IPS-11a (cell line): Measurements from ENCODE around the gene ATP2C2.
"Not testable (repeated sequence)": the region's sequence is repeated elsewhere in the genome, so short reads cannot be mapped to it uniquely, and the experiment has no call there.

ENCODE experiments used
- H3K4me3 ChIP-seq: one replicate; pipeline ENCODE4 v1.5.1; 2013; ENCODE audit warnings: low read depth, low read length, control low read depth

The ATP2C2 gene

DNA sequence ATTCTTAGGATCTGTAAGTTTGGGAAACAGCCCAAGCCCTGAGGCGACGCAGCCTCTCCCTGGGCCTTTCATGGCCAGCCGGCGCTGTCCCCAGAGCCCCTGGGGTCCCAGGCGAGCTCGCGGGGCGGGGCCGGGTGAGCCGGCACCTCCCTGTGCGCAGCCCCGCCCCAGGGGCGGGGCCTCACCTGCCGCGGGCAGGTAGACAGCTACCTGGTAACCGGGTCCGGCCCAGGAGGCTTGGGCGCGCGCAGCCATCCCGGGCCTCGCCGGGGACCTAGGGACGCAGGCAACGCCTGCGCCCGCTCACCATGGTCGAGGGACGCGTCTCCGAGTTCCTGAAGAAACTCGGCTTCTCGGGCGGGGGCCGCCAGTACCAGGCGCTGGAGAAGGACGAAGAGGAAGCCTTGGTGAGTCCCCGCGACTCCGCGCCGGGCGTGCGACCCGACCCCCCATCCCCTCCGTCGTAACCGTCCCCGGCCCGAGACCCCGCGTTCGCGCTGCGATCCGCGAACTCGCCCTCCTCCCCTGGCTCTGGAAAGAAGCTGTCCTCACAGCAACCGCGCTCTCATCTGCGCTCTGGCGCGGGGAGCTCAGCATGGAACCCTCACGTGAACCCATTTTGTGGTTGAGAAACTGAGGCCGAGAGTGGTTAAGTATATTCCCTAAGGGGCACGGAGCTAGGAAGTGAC is at the start of gene ATP2C2:
Gene ATP2C2 (plus strand): TSS at position 231 of the 689 bp plus-strand sequence. CDS start 78 bp downstream, at position 309.
- peak within 1 kb of the TSS; percentile 52 for H3K4me3 ChIP-seq

DNA sequence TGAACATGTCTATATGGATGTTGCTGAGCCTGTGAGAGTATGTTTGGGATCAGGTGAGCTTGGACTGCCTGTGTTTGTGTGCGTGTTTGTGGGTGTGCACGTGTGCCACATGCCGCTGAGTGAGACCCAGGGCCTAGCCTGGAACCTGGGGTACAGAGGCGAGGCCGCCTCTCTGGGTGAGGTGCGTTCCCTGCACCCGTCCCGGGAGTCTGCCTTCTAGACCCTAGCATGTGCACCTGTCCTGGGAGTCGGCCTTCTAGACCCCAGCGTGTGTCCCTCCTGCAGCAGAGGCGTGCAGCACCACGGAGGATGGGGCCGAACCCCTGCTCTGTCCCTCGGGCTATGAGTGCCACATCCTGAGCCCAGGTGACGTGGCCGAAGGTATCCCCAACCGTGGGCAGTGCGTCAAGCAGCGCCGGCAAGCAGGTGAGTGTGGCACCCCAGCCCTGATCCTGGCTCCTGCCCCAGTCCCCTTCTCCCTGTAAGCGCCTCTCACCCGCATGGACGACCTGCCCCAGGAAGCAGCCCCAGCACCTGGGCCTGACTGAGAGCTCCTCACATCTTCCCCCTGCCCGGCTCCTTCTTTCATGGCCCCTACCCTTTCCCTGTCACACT is 49.1 kb upstream of the ATP2C2 start:
- no peak overlapping the region for H3K4me3 ChIP-seq

DNA sequence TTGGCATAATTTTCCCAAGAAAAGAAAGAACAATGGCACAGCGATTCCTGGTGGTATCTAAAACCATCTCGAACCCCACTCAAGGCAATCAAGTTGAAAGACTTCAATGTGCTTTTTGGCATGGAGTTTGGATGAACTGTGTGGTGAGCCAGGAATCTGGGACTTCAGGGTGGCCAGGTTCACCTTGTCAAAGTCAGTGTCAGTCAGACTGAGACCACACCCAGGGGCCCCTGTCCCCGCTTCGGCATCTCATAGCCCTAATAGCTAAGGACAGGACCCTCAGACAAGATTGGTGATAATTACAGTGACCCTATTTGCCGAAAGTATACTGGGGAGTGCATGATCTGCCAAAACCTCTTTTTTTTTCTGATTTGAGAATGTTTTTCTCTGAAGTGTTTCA is 47.8 kb upstream of the ATP2C2 start:
- no peak overlapping the region for H3K4me3 ChIP-seq

DNA sequence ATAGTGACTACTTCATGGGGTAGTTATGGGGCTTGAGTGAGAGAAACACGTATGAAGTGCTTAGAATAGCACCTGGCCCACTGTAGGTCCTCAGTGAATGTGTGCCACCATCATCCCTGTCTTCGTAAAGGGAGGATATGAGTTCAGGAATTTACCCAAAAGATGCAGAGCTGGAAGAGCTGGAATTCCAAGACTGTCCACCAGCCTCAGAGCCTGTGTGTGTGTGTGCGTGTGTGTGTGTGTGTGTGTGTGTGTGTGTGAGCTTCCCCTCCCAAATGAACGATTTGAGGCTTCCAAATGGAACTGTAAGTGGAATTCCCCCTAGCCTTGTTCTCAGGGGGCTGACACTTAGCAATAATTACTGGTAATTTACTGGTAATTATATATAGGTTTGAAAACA is 46.4 kb upstream of the ATP2C2 start:
- no peak overlapping the region for H3K4me3 ChIP-seq

- no peak overlapping the region for H3K4me3 ChIP-seq
Observed at GRCh38 chr16:84322749-84323148, 45.6 kb upstream of the ATP2C2 start.

- H3K4me3 ChIP-seq, result no peak overlapping the region
Observed at GRCh38 chr16:84323606-84324005, 44.7 kb upstream of the ATP2C2 start.

GRCh38 chr16:84324434-84325262 is 43.7 kb upstream of the ATP2C2 start:
- no peak overlapping the region for H3K4me3 ChIP-seq

DNA sequence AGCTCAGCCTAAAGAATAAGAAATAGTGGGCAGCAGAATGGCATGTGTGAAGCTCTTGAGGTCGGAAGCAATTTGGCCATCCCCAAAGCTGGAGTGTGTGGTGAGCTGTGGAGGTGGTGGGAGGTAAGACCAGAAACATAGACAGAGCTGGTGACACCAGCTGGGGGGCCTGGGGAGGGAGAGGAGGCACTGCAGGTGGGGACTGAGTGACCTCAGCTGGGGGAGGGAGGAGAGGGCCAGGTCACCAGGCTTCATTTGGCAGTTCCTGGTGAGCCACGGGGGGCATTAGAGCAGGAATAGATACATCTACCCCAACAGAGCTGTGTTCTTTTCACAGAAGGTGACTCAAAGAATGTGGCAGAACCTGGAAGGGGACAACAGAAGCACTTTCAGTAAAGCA is 41.8 kb upstream of the ATP2C2 start:
- no peak overlapping the region for H3K4me3 ChIP-seq

DNA sequence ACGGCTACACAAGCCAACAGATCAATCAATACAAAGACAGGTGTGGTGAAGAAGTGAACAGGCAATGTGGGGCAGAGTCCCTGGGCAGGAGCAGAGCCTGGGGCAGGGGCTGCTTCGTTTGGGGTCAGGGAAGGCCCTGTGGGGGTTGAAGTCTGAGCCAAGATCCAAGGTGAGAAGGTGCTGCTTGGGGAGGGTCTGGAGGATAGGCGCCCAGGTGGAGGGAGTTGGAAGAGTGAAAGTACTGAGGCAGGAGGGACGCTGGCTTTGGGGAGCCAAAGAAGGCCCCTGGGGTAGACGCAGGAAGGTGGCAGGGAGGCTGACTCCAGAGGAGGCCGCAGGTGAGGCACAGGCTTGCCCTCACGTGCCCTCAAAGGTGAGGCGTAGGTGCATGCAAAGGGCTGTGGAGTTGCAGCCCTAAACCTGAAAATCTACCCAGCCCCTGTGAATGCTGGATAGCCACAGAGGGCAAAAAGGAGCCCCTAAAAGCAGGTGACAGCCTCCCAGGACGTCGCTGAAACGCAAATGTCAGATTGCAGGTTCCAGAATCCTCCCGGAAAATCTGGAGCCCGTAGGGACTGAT is 40.3 kb upstream of the ATP2C2 start:
- H3K4me3 ChIP-seq, result no peak overlapping the region

GRCh38 chr16:84329016-84329415 is 39.3 kb upstream of the ATP2C2 start:
- H3K4me3 ChIP-seq, result no peak overlapping the region

- H3K4me3 ChIP-seq, result no peak overlapping the region
Observed at GRCh38 chr16:84329843-84330684, 38.3 kb upstream of the ATP2C2 start.

DNA sequence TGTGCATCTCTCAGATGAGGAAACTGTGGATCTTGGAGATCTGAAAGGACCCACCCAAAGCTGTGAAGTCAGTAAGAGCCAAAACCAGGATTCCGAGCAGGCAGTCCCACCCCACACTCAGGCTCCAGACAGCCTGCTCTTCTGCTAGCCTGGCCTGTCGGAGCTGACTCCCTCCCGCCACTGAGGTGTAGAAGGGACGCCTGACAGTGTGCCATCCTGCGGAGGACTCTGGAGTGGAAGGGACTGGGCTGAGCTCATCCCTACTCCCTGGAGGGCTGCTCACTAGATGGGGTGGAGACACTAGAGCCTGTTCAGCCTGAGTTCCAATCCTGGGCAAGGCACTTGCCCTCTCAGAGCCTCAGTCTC is 37.7 kb upstream of the ATP2C2 start:
- H3K4me3 ChIP-seq, result no peak overlapping the region

DNA sequence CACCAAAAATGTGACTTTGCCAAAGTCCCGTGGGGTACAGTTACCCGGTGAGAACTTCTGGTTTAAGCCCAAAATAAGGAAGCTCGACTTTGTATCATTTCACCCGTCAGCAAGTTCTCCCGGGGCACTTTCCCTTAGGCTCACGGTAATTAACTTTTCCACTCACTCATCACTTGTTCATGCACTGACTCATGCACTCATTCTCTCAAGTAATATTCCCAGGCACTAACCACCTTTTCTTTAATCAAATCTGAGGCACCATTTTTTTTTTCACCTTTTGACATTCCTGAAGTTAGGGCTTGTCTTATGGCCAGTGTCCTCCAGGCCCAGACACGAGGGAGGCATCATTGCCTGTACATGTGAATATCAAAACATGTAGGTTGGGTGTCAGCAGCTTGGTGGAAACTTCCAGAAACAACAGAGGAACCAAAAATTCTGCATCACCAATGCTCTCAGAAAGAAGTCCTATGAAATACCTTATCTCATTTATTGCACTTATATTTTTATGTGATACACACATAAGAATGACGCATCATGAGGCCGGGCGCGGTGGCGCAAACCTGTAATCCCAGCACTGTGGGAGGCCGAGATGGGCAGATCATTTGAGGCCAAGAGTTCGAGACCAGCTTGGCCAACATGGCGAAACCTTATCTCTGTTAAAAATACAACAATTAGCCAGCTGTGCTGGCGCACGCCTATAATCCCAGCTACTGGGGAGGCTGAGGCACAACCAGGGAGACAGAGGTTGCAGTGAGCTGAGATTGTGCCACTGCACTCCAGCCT is 36.1 kb upstream of the ATP2C2 start:
- H3K4me3 ChIP-seq, result no peak overlapping the region

- H3K4me3 ChIP-seq, result no peak overlapping the region
Observed at GRCh38 chr16:84332975-84333684, 35.2 kb upstream of the ATP2C2 start.

- no peak overlapping the region for H3K4me3 ChIP-seq
Observed at GRCh38 chr16:84334058-84334457, 34.3 kb upstream of the ATP2C2 start.

DNA sequence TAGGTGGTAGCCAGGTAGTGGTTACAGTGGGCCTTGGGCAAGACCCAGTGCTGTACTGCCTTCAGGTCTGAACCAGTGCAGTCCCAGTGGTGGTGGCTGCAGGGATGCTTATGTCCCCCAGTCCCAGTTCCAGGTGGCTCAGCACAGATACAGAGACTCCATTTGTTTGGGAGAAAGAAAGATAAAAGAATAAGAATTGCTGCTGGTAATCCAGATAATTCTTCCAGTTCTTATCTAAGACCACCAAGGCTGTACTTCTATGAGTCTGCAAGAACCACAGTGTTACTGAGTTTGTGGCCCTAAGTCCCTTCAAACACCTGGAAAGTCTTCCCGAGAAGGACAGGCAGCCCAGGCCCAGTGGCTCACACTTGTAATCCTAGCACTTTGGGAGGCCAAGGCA is 33.9 kb upstream of the ATP2C2 start:
- no peak overlapping the region for H3K4me3 ChIP-seq

GRCh38 chr16:84337236-84337635 is 31.1 kb upstream of the ATP2C2 start:
- H3K4me3 ChIP-seq, result not testable (repeated sequence)

DNA sequence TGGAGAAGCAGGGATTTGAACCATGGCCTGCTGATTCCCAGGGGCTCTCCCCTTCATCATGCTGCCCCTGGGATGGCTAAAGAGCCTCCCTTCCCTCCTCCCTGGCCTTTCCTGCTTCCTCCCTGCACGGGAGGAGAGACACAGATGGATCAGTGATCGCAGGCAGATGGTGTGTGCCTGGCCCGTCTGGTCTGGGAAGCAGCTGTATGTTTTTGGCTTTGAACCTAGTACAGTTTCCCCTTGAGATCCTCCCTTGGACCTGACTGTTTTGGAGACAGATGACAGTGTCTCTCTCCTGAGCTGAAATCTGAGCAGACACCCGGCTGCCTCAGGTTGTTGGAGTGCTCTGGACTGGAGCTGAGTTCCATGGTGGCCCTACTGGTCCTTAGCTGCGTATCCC is 29.0 kb upstream of the ATP2C2 start:
- H3K4me3 ChIP-seq, result no peak overlapping the region

GRCh38 chr16:84339766-84340165 is 28.6 kb upstream of the ATP2C2 start:
- H3K4me3 ChIP-seq, result no peak overlapping the region
